Tibial nerve (tissue), 3 donors: ENCODE data around the gene DIP2B.

Source experiments
- CTCF ChIP-seq, 5 experiments: fragments of 200-600 bp in 3 of 5; fragments of 450-650 bp in 2 of 5; sonication (generic) in 3 of 5; IDR thresholded peaks; one replicate each; pipeline ENCODE4 v1.5.1; 2016 to 2019; ENCODE audit warnings: antibody characterized with exemption in 5 of 5, mild to moderate bottlenecking in 3 of 5, moderate library complexity in 2 of 5
- POLR2A ChIP-seq, 2 donors: fragments of 450-650 bp; IDR thresholded peaks; one replicate each; pipeline ENCODE4 v1.6.1; 2017; ENCODE audit warnings: antibody characterized with exemption in 2 of 2, mild to moderate bottlenecking in 2 of 2, moderate library complexity in 2 of 2

DNA sequence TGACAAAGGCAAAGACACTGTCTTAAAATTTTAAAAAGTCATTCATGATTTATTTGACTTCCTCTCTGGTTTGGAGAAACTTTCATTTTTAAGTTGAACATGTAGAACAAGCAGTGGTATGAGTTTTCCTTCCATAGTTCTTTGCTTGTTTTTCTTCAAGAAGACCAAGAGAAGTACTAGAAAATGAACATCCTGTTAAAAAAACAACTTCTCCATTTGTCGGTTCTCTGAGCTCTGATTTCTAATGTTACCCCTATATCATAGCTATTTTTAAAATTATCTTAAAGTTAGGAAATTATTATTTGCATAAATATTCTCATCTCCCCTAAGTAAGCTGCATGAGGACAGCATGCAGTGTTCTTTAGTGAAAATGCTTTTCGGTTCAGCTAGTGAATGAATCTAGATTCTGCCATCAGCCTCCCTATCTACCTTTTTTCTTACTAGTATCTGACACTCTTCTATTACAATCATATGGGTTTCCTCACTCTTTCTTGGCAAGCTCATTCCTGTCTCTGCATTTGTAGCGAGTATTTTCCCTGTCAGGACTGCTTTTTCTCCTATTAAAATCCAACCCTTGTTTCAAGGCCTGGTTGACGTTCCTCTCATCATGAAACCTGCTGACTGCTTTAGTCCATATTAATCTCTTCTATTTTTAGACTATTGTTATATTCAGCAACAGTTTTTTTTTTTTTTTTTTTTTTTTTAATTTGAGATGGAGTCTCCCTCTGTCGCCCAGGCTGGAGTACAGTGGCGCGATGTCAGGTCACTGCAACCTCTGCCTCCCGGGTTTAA is 15.8 kb downstream of the DIP2B start:
- TF ChIP-seq POLR2A (IDR thresholded peaks at IDR 0.05) (no peak), CTCF (IDR thresholded peaks at IDR 0.05) (no peak)
